Right atrium auricular region (tissue), 2 donors: ENCODE data around the gene FARP1. TPM values are rescaled to one million over a fixed set of nuclear protein-coding genes. Genes with fewer than 3 reads are reported as not detected.

ENCODE experiments used
- DNase-seq: peaks from one replicate; pipeline ENCODE4 v3.0.0-alpha.2; 2019; ENCODE audit warnings: low spot score
- H3K27ac ChIP-seq, 2 donors: fragments of 200-600 bp; sonication (generic); 1 replicate in 1 of 2; 2 replicates in 1 of 2; pipeline ENCODE4 v1.5.1; 2016 to 2019
- H3K27me3 ChIP-seq, 2 donors: fragments of 200-600 bp; sonication (generic); one replicate each; pipeline versions ENCODE4 v1.5.1 to v1.6.0; 2017 to 2019
- H3K36me3 ChIP-seq: fragments of 200-600 bp; sonication (generic); one replicate; pipeline ENCODE4 v1.5.1; 2016
- H3K4me1 ChIP-seq, 2 donors: fragments of 200-600 bp; sonication (generic); one replicate each; pipeline versions ENCODE4 v1.5.1 to v1.6.0; 2017 to 2019
- H3K4me3 ChIP-seq, 2 donors: fragments of 200-600 bp; sonication (generic); 1 replicate in 1 of 2; 2 replicates in 1 of 2; pipeline ENCODE4 v1.5.1; 2017 to 2019; ENCODE audit warnings: mild to moderate bottlenecking in 1 of 2, moderate library complexity in 1 of 2
- H3K9me3 ChIP-seq, 2 donors: fragments of 200-600 bp; sonication (generic); one replicate each; pipeline ENCODE4 v1.5.1; 2019
- total RNA-seq, 2 donors: library from RNA; depleted of rRNA; stranded (reverse); fragments of >200 nt; gene quantifications; one replicate each; pipeline ENCODE4 v1.1.0, GENCODE V29; 2016
- TF ChIP-seq, protein P1 (sequence below), 2 donors: fragments of 200-600 bp; sonication (generic); IDR thresholded peaks; one replicate each; pipeline ENCODE4 v1.5.1; 2019; ENCODE audit warnings: antibody characterized with exemption in 2 of 2

The FARP1 gene
- total RNA-seq, 2 donors from 2014 or later: 15.5 to 25.7 TPM

DNA sequence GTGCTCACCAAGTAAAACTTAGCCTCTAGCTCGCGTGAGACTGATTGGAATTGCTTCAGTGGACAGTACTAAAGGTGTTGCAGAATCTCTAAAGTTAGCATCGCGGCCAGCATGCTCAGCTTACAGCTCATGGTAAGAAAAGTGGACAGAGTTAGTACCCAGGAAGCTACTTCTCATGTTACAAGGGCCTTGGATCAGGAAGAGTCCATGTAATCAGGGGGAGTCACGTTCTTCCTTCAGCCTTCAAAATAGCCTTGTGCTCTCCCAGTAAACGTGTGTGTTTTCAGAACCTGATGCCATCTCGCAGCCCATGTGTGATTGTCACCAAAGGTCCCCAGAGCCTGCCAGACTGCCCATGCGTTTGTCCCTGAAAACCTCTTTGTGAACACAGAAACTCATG, 230.0 kb downstream of the FARP1 start:
- no peak overlapping the region for H3K27ac ChIP-seq
- H3K4me3 ChIP-seq: no peak overlapping the region
- TF ChIP-seq, protein P1, sequence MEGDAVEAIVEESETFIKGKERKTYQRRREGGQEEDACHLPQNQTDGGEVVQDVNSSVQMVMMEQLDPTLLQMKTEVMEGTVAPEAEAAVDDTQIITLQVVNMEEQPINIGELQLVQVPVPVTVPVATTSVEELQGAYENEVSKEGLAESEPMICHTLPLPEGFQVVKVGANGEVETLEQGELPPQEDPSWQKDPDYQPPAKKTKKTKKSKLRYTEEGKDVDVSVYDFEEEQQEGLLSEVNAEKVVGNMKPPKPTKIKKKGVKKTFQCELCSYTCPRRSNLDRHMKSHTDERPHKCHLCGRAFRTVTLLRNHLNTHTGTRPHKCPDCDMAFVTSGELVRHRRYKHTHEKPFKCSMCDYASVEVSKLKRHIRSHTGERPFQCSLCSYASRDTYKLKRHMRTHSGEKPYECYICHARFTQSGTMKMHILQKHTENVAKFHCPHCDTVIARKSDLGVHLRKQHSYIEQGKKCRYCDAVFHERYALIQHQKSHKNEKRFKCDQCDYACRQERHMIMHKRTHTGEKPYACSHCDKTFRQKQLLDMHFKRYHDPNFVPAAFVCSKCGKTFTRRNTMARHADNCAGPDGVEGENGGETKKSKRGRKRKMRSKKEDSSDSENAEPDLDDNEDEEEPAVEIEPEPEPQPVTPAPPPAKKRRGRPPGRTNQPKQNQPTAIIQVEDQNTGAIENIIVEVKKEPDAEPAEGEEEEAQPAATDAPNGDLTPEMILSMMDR (IDR thresholded peaks at IDR 0.05): no peak
- no peak for DNase-seq
- peaks cover 0 to 14% of the 10 kb centered on the region in 2 donors for H3K4me1 ChIP-seq
- peaks cover 10% of the 10 kb centered on the region for H3K36me3 ChIP-seq
- peaks cover 0 to 11% of the 10 kb centered on the region in 2 donors for H3K9me3 ChIP-seq
- H3K27me3 ChIP-seq: no peaks in the 10 kb centered on the region

DNA sequence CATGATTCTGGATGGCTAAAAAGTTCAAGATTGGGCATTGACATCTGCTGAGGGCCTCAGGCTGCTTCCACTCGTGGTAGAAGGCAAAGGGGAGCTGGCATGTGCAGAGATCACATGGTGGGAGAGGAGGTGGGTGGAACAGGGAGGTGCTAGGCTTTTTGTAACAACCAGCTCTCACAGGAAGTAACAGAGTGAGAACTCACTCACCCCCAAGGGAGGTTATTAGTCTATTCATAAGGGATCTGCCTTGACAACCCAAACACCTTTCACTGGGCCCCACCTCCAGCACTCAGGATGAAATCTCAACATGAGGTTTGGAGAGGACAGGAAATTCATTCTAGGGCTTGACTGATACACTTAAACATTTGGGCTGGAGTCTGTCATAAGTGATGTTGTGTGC, 231.9 kb downstream of the FARP1 start:
- no peak for DNase-seq
- Histone ChIP-seq H3K9me3 (peaks cover 0 to 11% of the 10 kb centered on the region in 2 donors), H3K36me3 (no peaks in the 10 kb centered on the region), H3K4me1 (peaks cover 0 to 14% of the 10 kb centered on the region in 2 donors), H3K4me3 (no peak overlapping the region), H3K27ac (no peak overlapping the region), H3K27me3 (no peaks in the 10 kb centered on the region)
- TF ChIP-seq, protein P1 (IDR thresholded peaks at IDR 0.05): no peak

DNA sequence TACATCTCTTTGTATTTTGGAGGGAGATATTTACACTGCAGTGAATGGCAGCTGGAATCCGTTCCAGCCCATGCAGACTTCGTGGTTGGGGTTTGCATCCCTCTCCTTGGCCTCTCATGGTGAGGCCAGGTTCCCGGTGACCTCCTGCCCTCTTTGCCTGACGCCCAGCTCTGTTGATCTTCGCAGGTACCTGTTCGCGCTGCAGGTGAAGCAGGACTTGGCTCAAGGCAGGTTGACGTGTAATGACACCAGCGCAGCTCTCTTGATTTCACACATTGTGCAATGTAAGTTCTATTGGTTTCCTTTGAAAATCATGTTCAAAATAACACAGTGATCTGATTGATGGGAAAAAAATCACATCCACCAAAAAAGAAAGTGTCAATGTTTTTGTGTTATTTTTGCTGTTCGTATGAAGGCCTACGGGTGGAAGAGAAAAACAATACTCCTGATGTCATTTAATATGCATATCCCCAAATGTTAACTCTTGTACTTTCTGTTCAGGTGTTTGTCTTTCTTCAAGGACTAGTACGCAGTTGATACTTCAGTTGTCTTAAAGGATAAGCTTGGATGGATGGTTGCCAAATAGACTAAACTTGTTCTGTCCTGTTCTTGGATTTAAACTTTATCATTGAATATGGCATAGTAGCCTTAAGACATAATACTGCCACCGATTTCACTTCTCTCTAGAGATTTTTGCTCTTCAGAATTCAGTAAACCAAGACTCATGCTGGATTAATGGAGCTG, 234.9 kb downstream of the FARP1 start:
- Histone ChIP-seq H3K36me3 (no peaks in the 10 kb centered on the region), H3K9me3 (peaks cover 0 to 11% of the 10 kb centered on the region in 2 donors)
- no peak for DNase-seq

DNA sequence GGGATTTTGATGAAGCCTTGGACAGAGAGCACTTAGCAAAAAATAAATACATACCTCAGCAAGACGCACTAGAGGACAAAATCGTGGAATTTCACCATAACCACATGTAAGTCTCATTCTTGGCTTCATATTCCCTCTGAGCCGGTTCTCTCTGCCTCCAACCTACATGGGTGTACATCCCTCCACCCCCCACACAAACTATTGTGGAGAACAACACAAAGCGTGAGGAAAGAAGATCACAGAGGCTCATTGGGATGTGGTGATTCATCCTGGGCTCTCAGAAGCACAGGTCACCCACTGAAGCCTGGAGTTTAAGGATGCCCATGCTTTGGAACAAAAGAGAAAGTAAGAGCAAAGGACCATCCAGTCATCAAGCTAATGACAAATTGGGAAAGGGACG, 241.8 kb downstream of the FARP1 start:
- Histone ChIP-seq H3K27ac (no peak overlapping the region), H3K4me1 (peaks cover 0 to 9% of the 10 kb centered on the region in 2 donors), H3K4me3 (no peak overlapping the region), H3K27me3 (no peaks in the 10 kb centered on the region), H3K9me3 (no peaks in the 10 kb centered on the region), H3K36me3 (peaks cover 12% of the 10 kb centered on the region)
- DNase-seq: no peak
- TF ChIP-seq, protein P1 (IDR thresholded peaks at IDR 0.05): no peak

More for the DNA sequence above, 234.9 kb downstream of the FARP1 start:
- no peaks in the 10 kb centered on the region for H3K4me1 ChIP-seq
- no peak overlapping the region for H3K27ac ChIP-seq
- TF ChIP-seq, protein P1 (IDR thresholded peaks at IDR 0.05): no peak
- no peaks in the 10 kb centered on the region for H3K27me3 ChIP-seq
- no peak overlapping the region for H3K4me3 ChIP-seq

DNA sequence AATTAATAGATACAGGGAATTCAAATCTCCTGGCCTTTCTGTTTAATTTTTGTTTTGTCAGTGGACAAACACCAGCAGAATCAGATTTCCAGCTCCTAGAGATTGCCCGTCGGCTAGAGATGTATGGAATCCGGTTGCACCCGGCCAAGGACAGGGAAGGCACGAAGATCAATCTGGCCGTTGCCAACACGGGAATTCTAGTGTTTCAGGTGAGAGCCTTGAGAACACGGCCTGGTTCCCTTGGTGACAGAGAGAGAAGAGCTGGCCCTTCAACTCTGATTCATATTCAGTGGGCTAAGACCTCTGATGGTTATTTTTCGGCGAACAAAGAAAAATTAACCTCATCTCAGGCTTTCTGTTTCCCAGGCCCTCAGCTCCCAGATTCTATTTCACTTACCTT, 242.7 kb downstream of the FARP1 start:
- peaks cover 0 to 18% of the 10 kb centered on the region in 2 donors for H3K4me1 ChIP-seq
- H3K9me3 ChIP-seq: no peaks in the 10 kb centered on the region
- TF ChIP-seq, protein P1 (IDR thresholded peaks at IDR 0.05): no peak
- no peak overlapping the region for H3K27ac ChIP-seq
- DNase-seq: no peak
- no peaks in the 10 kb centered on the region for H3K27me3 ChIP-seq
- H3K4me3 ChIP-seq: no peak overlapping the region
- peaks cover 17% of the 10 kb centered on the region for H3K36me3 ChIP-seq

DNA sequence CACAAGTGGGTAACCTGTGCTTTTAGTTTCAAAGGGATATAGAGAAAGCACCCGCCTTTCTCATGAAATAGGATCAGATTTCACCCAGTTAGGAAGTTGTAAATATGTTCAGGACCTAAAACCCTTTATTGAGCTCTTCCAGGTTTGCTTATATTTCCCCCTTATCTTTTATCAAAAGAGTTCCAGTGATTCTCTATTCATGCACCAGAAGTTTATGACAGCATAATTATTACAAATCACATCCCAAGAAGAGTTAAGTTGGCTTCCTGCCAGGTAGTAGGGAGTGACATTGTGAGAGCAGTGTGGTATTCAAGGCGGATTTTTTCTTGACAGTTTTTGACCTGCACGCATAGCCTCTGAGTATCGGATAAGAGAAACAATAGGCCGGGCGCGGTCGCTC, 243.7 kb downstream of the FARP1 start:
- Histone ChIP-seq H3K27me3 (no peaks in the 10 kb centered on the region), H3K36me3 (peaks cover 28% of the 10 kb centered on the region), H3K4me3 (no peak overlapping the region), H3K4me1 (peaks cover 0 to 18% of the 10 kb centered on the region in 2 donors), H3K27ac (no peak overlapping the region), H3K9me3 (no peaks in the 10 kb centered on the region)
- TF ChIP-seq, protein P1 (IDR thresholded peaks at IDR 0.05): no peak
- no peak for DNase-seq
